CD1c-positive myeloid dendritic cell (primary cell): Measurements from ENCODE around the gene CLDN15.
A peak's percentile ranks its signal among the peaks of the same experiment; 100 is the strongest.

ENCODE experiments used
- DNase-seq: peaks from one replicate; pipeline ENCODE4 v3.0.0-alpha.2; 2016; ENCODE audit errors: extremely low spot score

CLDN15 gene

GRCh38 chr7:101244375-101245146 is 7.0 kb upstream of the CLDN15 start, which contains the start of gene FIS1:
Gene FIS1, minus strand, starts transcription at chr7:101245081. Its CDS starts 77 bp downstream, at chr7:101245004.
- peak; percentile 94 for DNase-seq

- peak; percentile 30 for DNase-seq
Measured at GRCh38 chr7:101243646-101244374, 6.2 kb upstream of the CLDN15 start.

- DNase-seq: no peak
Measured at GRCh38 chr7:101241443-101242349, 4.1 kb upstream of the CLDN15 start.

- DNase-seq: peak; percentile 58
Measured at GRCh38 chr7:101241015-101241363, 3.4 kb upstream of the CLDN15 start.

- no peak for DNase-seq
Measured at GRCh38 chr7:101240226-101241014, 2.8 kb upstream of the CLDN15 start.

- no peak for DNase-seq
Measured at GRCh38 chr7:101239951-101240220, 2.3 kb upstream of the CLDN15 start.

GRCh38 chr7:101239191-101239950 is 1.8 kb upstream of the CLDN15 start:
- no peak for DNase-seq

- no peak for DNase-seq
Measured at GRCh38 chr7:101238226-101239182, 902 bp upstream of the CLDN15 start.

GRCh38 chr7:101236292-101236835 is 1.2 kb downstream of the CLDN15 start:
- no peak for DNase-seq

- DNase-seq: no peak
Measured at GRCh38 chr7:101235522-101235921, 2.1 kb downstream of the CLDN15 start.

GRCh38 chr7:101235050-101235449 is 2.6 kb downstream of the CLDN15 start:
- peak; percentile 22 for DNase-seq

- DNase-seq: no peak
Measured at GRCh38 chr7:101234636-101235035, 3.0 kb downstream of the CLDN15 start.

GRCh38 chr7:101233907-101234547 is 3.6 kb downstream of the CLDN15 start:
- DNase-seq: no peak

- DNase-seq: no peak
Measured at GRCh38 chr7:101232141-101232850, 5.3 kb downstream of the CLDN15 start.

GRCh38 chr7:101231644-101232043 is 6.0 kb downstream of the CLDN15 start:
- no peak for DNase-seq

- no peak for DNase-seq
Measured at GRCh38 chr7:101226721-101227120, 10.9 kb downstream of the CLDN15 start.

- DNase-seq: no peak
Measured at GRCh38 chr7:101225650-101226049, 12.0 kb downstream of the CLDN15 start.

GRCh38 chr7:101223528-101223927 is 14.1 kb downstream of the CLDN15 start:
- DNase-seq: no peak
